ENCODE measurements around the gene ABL2.
"Not testable (repeated sequence)": the region's sequence is repeated elsewhere in the genome, so short reads cannot be mapped to it uniquely, and the experiment has no call there.

The ABL2 gene

DNA sequence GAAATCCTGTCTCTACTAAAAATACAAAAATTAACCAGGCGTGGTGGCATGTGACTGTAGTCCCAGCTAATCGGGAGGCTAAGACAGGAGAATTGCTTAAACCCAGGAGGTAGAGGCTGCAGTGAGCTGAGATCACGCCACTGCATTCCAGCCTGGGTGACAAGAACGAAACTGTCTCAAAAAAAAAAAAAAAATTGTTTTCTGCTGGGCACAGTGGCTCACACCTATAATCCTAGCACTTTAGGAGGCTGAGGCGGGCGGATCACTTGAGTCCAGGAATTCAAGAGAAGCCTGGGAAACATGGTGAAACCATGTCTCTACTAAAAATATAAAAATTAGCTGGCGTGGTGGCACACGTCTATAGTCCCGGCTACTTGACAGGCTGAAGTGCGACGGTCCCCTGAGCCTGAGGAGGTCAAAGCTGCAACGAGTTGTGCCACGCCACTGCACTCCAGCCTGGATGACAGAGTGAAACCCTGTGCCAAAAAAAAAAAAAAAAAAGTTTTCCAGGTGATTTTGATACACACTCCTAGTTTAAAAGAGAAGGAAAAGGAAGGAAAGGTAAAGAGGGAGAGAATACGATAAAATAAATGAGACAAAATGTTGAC, 31.7 kb downstream of the ABL2 start:
- TF ChIP-seq, protein P1, sequence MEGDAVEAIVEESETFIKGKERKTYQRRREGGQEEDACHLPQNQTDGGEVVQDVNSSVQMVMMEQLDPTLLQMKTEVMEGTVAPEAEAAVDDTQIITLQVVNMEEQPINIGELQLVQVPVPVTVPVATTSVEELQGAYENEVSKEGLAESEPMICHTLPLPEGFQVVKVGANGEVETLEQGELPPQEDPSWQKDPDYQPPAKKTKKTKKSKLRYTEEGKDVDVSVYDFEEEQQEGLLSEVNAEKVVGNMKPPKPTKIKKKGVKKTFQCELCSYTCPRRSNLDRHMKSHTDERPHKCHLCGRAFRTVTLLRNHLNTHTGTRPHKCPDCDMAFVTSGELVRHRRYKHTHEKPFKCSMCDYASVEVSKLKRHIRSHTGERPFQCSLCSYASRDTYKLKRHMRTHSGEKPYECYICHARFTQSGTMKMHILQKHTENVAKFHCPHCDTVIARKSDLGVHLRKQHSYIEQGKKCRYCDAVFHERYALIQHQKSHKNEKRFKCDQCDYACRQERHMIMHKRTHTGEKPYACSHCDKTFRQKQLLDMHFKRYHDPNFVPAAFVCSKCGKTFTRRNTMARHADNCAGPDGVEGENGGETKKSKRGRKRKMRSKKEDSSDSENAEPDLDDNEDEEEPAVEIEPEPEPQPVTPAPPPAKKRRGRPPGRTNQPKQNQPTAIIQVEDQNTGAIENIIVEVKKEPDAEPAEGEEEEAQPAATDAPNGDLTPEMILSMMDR (IDR thresholded peaks at IDR 0.05; ENCODE audit: low read length, missing control alignments), result no peak
- no peak for DNase-seq (ENCODE audit: low read depth)
- no peak overlapping the region for H3K4me3 ChIP-seq (replicated peaks; ENCODE audit: low read depth, low read length)

DNA sequence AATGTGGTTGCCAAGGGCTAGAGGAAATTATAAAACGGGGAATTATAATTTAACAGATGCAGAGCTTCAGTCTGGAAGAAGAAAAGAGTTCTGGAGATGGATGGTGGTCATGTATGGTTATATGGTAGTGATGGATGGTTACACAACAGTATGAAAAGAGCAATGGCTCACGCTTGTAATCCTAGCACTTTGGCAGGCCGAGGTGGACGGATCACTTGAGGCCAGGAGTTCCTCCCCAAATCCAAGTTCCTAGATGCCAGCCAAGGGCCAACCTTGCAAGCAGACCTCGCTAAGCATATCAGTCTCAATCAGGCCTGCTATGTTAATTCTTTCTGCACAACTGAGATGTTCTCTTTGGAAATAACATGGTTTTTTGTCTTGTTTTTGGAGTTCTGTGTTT, 33.6 kb downstream of the ABL2 start:
- H3K4me3 ChIP-seq (replicated peaks; ENCODE audit: low read depth, low read length); DNase-seq (ENCODE audit: low read depth): not testable (repeated sequence)

DNA sequence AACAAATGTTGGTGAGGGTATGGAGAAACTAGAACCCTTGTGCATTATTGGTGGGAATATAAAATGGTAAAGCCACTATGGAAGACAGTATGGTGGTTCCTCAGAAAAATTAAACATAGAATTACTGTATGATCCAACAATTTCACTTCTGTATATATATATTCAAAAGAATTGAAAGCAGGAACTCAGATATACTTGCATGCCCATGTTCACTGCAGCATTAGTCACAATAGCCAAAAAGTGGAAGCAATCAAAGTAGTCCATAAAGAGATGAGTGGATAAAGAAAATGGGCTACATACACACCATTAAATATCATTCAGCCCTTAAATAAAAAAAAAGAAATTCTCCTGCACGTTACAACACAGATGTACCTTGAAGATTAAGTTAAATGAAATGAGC, 34.1 kb downstream of the ABL2 start:
- TF ChIP-seq, protein P1 (IDR thresholded peaks at IDR 0.05; ENCODE audit: low read length, missing control alignments), result no peak
- H3K4me3 ChIP-seq (replicated peaks; ENCODE audit: low read depth, low read length), result no peak overlapping the region
- DNase-seq (ENCODE audit: low read depth), result no peak

DNA sequence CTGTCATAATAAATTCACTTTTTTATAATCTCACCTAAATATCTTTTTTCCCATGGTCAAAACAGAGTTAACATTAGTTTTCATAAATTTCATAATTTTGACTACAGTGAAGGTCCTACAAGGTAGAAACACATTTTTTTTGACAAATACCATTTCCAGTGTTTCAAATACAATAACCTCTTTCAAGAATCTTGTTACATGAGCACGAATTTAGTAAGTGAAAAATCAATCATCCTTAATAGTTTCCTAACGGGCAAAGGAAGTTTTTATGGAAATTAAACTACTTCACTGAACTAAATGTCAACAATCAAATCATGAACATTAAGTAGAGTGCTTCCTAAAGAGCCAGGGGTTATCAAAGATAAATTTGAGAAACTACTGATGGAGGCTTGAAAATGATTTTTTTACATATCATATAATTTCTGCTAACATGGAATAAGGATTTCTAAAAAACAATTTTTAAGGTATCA, 35.4 kb downstream of the ABL2 start:
- H3K4me3 ChIP-seq (replicated peaks; ENCODE audit: low read depth, low read length), result no peak overlapping the region
- TF ChIP-seq, protein P1 (IDR thresholded peaks at IDR 0.05; ENCODE audit: low read length, missing control alignments), result no peak
- no peak for DNase-seq (ENCODE audit: low read depth)

DNA sequence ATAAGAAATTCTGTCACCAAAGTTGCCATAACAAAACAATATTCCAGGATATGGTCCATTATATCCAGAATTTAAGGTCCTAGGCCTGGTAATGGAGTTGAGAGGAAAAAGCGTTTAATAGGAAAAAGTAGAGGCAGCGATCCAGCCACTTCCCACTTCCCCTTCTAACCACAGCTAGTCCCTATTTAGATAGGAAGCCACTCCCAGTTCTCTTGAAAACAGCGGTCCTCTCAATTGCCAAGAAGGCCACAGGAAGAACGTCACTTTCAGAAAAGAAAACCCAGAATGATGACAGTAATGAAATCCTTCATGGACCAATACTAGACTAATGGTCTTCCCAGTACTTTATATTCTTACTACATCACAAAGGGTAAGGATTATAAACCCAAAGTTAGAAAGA, 38.6 kb downstream of the ABL2 start:
- DNase-seq (ENCODE audit: low read depth), result peak; percentile 56
- H3K4me3 ChIP-seq (replicated peaks; ENCODE audit: low read depth, low read length), result no peak overlapping the region
- TF ChIP-seq, protein P1 (IDR thresholded peaks at IDR 0.05; ENCODE audit: low read length, missing control alignments), result no peak

DNA sequence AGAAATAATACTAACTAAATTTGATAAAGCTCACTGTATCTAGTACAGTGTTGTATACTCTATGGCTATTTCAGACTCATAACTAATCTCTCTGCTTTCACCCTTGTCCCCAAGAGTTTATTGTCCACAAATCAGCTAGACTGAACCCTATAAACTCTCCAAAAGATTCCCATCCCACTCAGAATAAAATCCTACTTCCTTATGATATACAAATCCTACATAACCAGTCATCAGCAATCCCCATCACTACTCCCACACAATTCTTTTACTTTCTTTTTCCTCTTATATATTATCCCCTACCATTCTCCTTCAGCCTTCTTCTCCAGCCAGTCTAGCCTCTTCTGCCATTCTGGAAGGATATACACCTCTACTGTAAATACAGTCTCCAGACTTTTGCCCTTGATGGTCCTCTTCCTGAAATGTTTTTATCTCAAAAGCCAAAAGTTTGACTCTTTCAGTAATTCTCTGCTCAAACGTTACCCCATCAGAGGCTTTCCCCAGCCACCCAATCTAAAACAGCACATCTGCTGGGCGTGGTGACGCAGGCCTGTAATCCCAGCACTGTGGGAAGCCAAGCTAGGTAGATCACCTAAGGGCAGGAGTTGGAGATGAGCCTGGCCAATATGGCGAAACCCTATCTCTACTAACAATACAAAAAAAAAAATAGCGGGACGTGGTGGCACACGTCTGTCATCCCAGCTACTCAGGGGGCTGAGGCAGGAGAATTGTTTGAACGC, 41.6 kb downstream of the ABL2 start:
- H3K4me3 ChIP-seq (replicated peaks; ENCODE audit: low read depth, low read length), result no peak overlapping the region
- TF ChIP-seq, protein P1 (IDR thresholded peaks at IDR 0.05; ENCODE audit: low read length, missing control alignments), result no peak
- DNase-seq (ENCODE audit: low read depth), result no peak

DNA sequence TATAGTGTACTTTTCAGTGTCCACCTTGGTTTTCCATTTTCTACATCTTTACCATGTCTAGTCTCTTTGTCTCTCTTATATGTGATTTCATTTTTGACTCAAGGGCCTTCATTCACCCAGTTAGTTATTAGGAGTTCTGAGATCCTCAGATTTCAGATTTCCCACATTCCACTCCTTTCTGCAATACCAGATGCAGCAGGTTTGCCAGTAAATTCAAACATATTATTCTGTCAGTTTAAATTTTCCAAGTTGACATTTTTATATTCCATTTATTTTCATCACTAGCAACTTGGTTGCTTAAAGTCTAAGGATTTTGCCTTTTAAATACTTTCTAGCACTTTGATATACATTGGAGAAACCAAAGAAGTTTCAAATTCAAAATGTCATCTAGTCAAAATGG, 42.4 kb downstream of the ABL2 start:
- TF ChIP-seq, protein P1 (IDR thresholded peaks at IDR 0.05; ENCODE audit: low read length, missing control alignments), result no peak
- DNase-seq (ENCODE audit: low read depth), result no peak
- H3K4me3 ChIP-seq (replicated peaks; ENCODE audit: low read depth, low read length), result no peak overlapping the region

All from fibroblast of pulmonary artery (primary cell).